Amygdala (tissue), 56 donors: ENCODE data around the gene VTI1B.

ENCODE experiments used
- DNase-seq, 56 donors: peaks; one replicate each; lab custom pipeline; 2025; lab: John Stamatoyannopoulos, UW

The VTI1B gene

DNA sequence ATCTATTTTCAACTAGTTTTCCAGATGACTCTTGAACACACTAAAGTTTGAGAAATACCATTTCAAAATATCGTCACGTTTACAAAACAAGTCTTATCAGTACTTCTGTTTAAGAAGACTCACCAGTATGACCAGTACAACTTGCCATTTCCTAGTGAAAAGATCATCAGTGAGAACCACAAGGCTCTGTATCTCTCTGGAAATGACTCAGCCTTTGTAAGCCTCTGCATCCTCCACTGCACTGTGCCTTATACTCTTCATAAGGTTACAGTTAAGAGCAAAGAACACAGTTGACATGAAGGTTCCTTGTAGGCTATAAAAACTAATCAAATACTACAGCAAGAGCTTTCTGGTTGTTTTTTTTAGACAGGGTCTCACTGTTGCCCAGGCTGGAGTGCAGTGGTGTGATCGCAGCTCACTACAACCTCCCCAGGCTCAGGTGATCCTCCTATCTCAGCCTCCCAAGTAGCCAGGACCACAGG is 5.7 kb upstream of the VTI1B start:
- no peak for DNase-seq

DNA sequence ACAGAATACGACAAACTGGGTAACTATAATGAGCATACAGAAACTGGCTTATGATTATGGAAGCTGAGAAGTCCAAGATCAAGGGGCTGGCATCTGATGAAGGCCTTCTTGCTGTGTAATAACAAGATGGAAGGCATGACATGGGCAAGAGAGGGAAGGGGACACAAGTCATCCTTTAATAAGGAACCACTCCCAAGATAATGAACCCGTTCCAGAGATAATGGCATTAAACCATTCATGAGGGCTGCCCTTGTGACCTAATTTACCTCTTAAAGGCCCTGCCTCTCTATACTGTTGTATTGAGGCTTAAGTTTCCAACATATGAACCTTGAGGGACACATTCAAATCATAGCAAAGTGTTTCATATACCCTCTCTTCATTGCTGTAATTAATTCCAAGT is 4.6 kb upstream of the VTI1B start:
- no peak for DNase-seq

DNA sequence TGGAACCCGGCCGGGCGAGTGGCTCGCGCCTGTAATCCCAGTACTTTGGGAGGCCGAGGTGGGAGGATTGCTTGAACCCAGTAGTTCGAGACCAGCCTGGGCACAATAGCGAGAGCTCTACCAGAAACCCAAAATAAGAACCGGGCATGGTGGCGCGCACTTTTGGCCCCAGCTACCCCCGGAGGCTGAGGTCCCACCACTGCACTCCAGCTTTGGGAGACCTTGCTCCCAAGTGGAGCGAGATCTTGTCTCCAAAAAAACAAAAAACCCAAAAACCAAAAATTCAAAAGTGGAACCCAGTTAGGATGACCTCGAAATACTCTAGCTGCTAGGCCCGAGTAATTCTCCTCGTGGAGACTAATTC is 769 bp upstream of the VTI1B start:
- no peak for DNase-seq

DNA sequence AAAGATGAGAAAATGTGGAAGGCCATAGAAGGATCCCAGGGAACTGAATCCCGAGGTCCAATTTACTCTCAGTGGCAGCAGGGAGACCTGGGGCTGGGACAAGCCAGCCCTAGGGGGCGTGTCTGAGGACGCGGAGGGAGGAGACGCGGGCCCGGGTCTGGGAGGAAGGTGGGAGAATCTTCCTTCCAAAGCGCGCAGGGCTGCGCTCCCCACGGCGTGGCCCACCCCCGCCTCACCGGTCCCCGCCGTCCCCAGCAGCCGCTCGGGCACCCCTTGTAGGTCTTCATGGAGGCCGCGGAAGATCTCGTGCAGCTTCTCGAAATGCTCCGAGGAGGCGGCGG is 323 bp downstream of the VTI1B start:
- peak in 52 of 56 donors; percentile 6 to 78 (median 48) for DNase-seq

DNA sequence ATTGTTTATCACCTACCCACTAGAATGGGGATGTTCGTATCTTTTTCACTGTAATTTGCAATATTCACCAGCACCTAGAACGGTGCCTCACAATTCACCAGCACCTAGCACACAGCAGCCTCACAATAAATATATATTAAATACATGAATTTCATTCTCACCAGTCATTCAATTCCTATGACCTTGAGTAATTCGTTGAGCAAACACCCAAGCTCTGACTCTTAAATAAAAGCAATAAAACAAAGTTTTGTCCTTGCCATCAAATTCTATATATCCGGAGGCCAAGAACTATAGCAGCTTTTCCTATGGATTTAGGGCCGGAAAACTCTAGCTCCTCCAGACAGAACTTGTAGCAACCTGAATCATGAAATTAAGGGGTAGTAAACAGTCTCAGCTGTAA is 981 bp downstream of the VTI1B start:
- no peak for DNase-seq

DNA sequence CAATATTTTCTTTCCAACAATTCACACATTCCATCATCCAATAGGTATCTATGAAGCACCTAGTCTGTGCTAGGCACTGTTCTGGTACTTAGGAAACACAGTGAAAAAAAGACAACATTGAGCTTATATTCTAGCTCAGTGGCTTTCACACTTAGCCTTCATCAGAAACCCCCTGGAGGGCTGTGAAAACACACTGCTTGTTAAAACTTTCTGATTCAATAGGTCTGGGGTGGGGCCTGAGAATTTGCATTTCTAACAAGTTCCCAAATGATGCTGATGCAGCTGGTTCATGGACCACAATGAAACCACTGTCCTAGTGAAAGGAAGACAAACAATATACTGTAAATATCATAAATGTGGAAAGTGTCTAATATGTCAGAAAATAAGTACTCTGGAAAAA is 5.9 kb downstream of the VTI1B start:
- DNase-seq, result peak in 1 of 56 donors; percentile 6

DNA sequence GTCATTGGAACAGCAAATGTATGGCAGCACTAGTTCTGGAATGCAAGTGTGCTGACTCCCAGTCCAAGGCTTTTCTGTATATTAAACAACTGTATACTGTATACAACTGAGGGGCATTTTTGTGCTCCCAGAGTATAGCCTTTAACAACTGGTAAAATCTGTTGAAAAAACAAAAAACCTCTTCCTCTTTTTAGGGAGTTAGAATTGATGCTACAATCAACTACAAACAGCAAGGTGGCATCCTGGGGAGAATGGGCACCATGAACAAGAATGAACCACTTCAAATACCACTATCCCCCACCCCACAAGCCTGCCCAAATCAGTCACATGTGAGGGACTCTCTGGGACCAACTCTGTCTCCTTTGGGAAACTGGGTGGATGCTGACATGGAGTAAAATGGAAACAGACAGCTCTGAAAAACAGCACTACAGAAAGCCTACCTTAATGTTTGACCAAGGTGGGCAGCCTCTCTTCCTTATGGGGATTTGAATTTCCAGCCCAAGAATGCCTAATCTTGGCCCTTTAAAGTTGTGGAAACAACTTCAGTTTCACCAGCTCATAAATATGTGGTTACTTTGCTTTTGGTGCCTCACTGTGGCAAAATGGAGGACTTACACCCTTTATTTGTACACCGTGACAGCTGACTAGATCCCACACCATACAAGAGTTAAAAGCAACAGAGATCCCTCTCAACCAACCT is 7.5 kb downstream of the VTI1B start:
- DNase-seq, result peak in 12 of 56 donors; percentile 3 to 55 (median 10)

DNA sequence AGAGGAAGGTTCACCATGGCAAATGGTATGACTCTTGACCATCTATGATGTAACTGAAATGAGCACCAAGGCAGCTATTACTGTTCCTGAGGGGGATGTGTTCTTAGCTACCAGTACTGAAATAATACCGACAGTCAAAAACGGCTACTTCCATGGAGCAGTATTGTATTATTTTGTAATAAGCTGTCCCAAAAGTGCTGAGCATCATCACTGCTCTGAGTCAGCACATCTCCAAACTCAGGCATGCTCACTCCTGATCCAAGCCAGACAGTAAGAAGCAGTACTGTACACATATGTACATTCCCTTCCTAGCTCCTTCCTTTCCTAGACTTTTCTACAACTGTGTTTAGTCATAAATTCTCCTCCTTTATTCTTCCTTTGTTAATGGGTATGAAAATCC is 8.6 kb downstream of the VTI1B start:
- DNase-seq, result no peak

DNA sequence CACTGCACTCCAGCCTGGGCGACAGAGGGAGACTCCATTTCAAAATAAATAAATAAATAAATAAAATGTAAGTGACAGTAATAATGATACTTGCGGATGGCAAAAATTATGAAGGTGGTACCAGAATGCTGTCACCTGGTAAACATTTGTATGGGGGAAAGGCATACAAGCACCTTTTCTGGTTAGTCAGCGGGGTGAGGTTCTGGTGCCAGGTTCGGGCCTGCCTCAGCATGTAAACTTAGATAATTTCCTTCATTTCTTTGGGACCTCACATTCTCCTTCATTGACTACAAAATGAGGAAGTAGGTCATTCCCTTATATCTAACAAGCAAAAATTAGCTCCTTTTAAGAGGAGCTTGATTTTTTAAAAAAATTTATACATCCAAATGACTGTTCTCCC is 10.8 kb downstream of the VTI1B start:
- no peak for DNase-seq

DNA sequence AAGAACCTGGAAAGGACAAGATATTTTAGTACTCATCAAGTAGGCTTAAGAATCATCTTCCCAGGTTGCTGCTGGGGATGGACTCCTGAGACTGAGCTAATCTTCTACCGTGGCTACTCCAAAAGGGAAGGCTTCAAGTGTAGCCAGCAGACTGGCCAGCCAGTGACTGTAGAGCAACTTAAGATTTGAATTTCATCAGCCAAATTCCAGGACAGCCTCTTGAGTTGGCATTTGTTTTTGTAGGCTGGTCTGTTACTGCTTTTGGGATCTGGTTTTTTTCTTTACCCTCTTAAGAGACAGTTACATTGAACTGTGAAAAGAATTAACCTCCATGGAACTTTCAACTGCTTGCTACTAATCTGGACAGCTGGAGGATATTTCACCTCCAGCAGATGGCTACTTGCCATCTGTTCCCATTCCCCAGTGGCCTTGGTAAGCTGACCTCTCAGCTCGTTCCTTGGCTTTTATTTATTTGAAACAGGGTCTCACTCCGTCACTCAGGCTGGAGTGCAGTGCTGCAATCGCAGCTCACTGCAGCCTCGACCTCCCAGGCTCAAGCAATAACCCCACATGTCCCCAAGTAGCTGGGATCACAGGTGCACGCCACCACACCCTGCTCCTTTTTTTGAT is 20.7 kb downstream of the VTI1B start:
- no peak for DNase-seq

DNA sequence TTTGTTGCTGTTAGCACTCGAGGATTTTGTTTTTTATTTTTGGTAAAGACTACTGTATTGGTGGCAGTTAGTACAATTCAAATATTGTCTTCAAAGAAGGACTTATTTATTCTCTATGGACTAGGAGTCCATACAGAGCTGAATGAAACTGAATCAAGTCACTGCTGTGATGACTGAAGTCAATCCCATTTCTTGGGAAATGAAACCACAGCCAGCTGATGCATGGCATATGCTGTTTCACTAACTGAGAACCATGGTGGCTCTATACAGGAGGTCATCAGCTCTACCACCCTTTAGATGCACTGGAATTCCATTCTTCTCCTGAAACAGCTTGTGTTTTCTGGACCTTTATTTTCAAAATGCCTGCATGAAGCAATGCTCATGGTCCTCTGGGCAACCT is 22.2 kb downstream of the VTI1B start:
- no peak for DNase-seq

DNA sequence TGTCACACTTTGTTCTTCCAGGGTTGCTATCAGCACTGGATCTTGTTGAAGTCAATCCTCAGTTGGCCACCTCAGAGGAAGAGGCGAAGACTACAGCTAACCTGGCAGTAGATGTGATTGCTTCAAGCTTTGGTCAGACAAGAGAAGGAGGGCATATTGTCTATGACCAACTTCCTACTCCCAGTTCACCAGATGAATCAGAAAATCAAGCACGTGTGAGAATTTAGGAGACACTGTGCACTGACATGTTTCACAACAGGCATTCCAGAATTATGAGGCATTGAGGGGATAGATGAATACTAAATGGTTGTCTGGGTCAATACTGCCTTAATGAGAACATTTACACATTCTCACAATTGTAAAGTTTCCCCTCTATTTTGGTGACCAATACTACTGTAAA is 23.7 kb downstream of the VTI1B start:
- DNase-seq, result no peak

DNA sequence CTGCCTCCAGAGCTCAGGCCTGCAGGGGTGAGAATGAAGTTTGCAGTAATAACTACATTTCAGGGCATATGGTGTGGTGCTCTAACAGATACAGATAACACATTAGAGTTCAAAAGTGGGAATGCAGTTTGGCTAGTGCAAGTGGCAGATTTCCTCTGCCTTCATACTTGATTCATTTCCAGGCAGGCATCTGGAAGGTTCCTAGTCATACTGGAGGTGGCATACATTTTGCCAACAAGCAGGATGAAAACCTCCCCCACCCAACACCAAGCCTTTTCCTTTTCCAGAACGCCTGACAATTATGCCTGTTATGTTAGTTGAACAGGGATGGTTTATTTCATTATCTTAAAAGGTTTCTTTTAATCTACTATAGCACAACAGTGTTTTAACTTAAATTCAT is 24.3 kb downstream of the VTI1B start:
- peak in 1 of 56 donors; percentile 4 for DNase-seq

DNA sequence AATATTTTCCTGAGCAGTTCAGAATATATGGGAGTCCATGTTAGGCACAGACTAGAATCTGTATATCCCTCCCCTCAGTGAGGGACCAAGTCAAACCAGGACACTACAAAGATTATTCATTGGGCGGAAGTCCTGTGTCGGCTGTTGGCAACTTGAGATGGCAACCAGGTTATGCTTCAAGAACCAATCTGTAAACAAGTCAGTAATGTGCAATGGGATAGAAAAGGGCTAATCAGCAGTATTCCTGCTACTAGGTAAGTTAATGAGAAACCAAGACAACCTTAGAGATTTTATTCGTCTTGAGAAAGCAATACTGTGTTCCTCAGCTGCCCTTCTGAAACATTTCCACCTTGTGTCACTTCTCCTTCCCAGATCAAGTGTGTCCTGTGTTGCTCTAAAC is 28.3 kb downstream of the VTI1B start:
- no peak for DNase-seq

DNA sequence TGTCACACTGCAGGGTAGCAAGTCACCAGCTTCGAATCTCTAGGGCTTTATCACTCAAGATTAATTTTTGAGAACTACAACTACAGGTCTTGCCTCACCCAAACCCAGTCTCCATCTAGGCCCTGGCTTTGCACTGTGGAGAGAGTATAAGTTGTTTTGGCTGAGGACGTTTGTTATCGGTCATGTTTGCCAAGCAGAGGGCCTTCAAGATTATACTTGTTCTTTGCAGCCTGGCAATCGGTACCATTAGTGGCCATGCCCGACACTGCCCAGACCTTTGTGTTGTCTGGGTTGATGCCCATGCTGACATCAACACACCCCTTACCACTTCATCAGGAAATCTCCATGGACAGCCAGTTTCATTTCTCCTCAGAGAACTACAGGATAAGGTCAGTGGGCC is 29.0 kb downstream of the VTI1B start:
- no peak for DNase-seq

DNA sequence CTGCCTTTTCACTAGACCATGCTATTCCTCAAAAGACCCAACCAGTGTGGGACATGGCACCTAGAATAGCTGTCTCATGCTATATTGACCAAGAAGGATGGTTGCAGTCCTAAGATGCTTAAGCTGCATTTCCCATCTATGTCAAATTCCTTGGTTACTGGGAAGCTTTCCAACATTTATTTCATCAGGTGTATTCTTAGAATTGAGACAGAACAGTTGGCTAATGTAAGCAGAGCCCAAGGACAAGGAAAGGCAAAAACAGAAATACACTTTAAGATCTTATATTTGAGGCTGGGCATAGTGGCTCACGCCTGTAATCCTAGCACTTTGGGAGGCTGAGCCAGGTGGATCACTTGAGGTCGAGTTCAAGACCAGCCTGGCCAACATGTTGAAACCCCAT is 30.0 kb downstream of the VTI1B start:
- no peak for DNase-seq

DNA sequence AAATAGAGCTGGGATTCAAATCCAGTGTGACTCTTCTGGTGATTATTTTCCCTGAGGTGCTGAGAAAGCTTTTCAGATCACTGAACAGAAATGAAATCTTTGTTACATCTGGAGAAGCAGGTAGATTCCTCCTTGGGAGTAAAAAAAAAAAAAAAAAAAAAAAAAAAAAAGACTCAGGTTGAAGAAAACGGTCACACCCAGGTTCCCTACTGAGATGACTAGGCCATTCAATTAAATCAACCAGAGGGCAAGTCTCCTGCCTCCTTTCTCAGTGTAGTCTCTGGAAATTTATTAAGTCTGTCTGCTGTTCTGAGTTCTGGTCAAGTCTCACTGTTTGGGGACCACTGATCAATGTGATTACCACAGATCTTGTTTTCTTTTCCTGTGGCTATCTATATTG is 30.7 kb downstream of the VTI1B start:
- no peak for DNase-seq

DNA sequence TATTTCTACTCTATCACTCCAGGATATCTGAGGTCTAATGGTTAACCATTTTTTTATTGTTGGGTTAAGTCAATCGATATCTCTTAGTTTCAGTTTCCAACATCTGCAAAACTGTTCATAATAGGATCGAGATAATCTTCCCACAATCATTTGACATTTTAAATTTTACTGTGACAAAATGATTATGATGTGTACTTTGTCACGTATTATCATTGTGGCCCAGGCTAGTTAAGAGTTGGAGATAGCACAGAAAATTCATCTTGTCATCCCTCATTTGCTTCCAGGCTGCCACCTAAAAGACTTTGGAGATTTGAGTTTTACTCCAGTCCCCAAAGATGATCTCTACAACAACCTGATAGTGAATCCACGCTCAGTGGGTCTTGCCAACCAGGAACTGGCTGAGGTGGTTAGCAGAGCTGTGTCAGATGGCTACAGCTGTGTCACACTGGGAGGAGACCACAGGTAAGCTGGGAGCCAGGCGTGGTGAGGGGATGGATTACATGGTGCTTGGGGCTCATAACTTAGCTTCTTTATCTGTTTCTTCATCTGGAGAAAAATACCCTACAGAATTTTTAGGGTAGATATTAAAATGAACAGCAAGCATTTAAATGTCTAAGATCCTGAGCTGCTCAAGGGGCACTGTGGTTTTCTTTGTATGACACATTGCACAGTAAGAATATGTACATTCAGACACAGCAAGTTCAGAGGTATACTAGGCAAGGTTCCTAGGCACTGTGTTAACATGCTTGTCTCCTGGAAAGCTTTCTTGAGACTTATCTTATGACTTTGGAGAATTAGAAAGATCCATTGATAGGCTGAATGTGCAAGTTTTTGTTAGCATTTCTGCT is 32.3 kb downstream of the VTI1B start:
- no peak for DNase-seq

DNA sequence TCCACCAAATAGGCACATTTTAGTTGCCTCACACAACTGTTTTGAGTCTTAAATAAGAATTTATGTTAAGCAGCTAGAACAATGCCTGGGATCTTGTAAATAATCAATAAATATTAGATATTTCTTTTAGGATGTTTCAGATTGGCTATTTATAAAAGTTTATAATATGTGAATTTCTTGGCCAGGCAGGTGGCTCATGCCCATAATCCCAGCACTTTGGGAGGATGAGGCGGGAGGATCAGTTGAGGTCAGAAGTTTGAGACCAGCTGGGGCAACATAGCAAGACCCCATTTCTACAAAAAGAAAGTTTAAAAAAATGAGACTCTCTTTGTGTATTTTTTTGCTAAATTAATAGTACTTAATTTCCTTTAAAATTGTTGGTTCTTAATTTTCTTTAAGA is 33.0 kb downstream of the VTI1B start:
- no peak for DNase-seq

DNA sequence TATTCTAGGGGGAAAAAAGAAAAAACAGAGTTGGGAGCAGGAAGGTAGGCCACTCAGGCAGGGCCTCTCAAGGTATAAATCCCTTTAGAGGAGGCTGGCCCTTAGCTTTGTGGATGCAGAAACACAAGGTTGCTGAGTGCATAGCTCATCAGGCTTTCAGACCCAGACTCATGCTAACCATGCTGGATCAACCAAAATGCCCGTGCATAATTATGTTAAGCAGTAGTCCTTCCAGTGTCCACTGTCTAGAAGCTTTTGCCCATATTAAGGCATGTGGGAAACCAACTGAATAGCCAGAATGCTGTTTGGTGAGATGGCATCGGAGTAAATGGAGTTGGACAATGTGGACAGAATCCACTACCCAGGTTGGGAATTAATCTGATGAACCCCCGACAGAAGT is 35.8 kb downstream of the VTI1B start:
- DNase-seq, result no peak

DNA sequence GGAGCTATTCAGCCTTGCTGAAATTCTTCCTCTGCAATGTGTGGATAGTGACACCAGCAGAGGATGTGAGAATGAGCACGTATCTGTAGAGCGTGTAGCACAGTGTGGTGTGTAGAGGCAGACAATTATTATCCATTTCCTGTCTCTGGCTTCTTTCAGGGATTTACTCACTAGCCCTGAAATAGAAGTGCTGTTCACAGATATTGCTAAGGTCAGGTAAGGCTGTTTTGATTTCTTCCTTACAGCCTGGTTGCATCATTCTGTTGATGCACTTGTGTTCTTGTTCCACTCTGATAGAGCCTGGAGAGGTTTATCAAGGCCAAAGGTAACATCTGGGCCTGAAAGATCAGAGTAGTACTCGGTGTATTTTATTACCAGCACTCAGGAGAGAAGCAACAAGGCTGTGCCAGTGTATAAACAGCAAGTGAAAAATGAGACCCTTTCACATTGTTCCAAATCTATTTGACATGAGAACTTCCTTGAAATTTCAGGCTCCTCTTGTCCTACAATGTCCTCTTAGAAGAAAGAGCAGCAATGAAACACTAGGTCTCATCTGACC is 38.0 kb downstream of the VTI1B start:
- peak in 1 of 56 donors; percentile 4 for DNase-seq
